ENCODE results near the gene NXN. TPM values are rescaled to one million over a fixed set of nuclear protein-coding genes. Genes with fewer than 3 reads are reported as not detected.
A peak's percentile ranks its signal among the peaks of the same experiment; 100 is the strongest.
"Not testable (repeated sequence)": the region's sequence is repeated elsewhere in the genome, so short reads cannot be mapped to it uniquely, and the experiment has no call there.

Gene NXN
- total and polyA plus RNA-seq, 2 donors (not counting 1 experiment from before 2014, with no cell fraction given): 0.04 to 0.17 TPM

DNA sequence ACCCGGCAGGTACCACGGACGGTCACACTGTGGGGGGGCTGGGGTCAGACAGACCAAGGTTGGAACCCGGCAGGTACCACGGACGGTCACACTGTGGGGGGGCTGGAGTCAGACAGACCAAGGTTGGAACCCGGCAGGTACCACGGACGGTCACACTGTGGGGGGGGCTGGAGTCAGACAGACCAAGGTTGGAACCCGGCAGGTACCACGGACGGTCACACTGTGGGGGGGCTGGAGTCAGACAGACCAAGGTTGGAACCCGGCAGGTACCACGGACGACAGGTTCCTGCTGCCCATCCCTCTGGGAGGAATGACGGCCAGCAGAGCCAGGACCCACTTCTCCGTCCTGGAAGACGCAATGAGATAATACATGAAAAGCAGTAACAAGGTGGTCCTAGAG, 27.0 kb downstream of the NXN start:
- H2AFZ ChIP-seq (ENCODE audit: insufficient read depth, low read depth, low read length, poor library complexity, severe bottlenecking); ATAC-seq (ENCODE audit: low read depth); H3K36me3 ChIP-seq (replicated peaks in 1 of 2; ENCODE audit: control extremely low read depth in 1 of 2, control insufficient read depth in 1 of 2, extremely low read depth in 1 of 2, insufficient read depth in 2 of 2, low read length in 1 of 2); CTCF ChIA-PET; POLR2A ChIA-PET; H3K27ac ChIP-seq (ENCODE audit: low read length in 2 of 2); H3K4me3 Mint-ChIP-seq; H3K27ac Mint-ChIP-seq; H3K9ac ChIP-seq (ENCODE audit: low read length); H3K4me1 ChIP-seq (ENCODE audit: control insufficient read depth in 2 of 2, insufficient read depth in 2 of 2, low read length in 2 of 2); H3K9me3 Mint-ChIP-seq (ENCODE audit: insufficient read depth); H3K9me3 ChIP-seq (ENCODE audit: control extremely low read depth in 1 of 3, control insufficient read depth in 2 of 3, insufficient read depth in 1 of 3, low read length in 2 of 3); H3K4me1 Mint-ChIP-seq; H3K79me2 ChIP-seq (ENCODE audit: control insufficient read depth, insufficient read depth, low read length); intact Hi-C loops (cut with micrococcal nuclease); H3K4me3 ChIP-seq (ENCODE audit: control extremely low read depth in 1 of 5, extremely low read depth in 1 of 5, insufficient read depth in 1 of 5, low read depth in 2 of 5, low read length in 4 of 5); H3K4me2 ChIP-seq (replicated peaks; ENCODE audit: low read depth, low read length, poor library complexity, severe bottlenecking); H4K20me1 ChIP-seq (ENCODE audit: control insufficient read depth, insufficient read depth, low read length, poor library complexity, severe bottlenecking): not testable (repeated sequence)
- H3K27me3 ChIP-seq (replicated peaks in 1 of 4; ENCODE audit: control extremely low read depth in 1 of 4, control insufficient read depth in 3 of 4, insufficient read depth in 4 of 4, low read length in 3 of 4): peaks cover 0 to 13% (median 5%) of the 10 kb centered on the region in 4 experiments
- 99% methylated on average over 18 of the region's 18 CpGs for WGBS (ENCODE audit: insufficient coverage)
- peaks cover 22% of the 10 kb centered on the region for H3K27me3 Mint-ChIP-seq
- DNase-seq: peak; percentile 26

DNA sequence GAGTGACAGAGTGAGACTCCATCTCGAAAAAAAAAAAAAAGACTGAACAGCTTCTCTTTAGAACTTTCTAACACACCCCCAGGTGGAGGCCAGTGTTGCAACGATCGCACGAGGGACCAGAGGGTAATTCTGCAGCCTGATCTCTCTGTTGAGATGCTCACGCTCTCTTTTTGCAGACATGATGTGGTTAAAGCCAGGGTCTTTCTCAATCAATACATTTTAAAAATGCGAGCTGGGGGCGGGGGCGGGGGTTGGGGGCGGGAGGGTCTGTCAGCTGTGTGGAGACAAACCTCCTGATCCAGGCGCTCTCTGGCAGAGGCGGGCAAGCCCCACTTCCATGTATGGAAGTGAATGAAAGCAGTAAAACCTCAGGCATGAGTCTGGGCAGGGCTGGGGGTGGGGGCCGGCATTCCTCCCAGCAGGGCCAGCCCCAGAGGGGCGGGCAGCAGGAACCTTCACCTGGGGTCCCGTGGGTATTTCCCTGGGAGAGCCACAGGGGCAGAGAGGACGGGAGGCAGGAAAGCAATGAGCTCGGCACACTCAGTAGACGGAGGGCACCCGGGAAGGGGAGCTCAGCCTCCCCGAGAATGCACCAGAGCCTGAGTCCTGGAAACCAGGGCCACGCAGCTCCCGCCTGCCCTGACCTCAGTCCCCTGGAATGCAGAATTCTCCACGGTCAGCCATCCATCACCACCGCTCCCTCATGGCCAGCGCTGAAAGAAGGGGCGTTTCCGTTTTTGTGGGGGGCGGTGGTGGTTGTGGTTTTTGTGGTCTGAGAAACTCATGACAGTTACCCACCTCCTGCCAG, 28.0 kb downstream of the NXN start:
- no peak for TF ChIP-seq EZH2 (IDR thresholded peaks at IDR 0.05; ENCODE audit: borderline replicate concordance, insufficient read depth, low read depth, low read length, poor library complexity, severe bottlenecking)
- TF ChIP-seq, protein P1, sequence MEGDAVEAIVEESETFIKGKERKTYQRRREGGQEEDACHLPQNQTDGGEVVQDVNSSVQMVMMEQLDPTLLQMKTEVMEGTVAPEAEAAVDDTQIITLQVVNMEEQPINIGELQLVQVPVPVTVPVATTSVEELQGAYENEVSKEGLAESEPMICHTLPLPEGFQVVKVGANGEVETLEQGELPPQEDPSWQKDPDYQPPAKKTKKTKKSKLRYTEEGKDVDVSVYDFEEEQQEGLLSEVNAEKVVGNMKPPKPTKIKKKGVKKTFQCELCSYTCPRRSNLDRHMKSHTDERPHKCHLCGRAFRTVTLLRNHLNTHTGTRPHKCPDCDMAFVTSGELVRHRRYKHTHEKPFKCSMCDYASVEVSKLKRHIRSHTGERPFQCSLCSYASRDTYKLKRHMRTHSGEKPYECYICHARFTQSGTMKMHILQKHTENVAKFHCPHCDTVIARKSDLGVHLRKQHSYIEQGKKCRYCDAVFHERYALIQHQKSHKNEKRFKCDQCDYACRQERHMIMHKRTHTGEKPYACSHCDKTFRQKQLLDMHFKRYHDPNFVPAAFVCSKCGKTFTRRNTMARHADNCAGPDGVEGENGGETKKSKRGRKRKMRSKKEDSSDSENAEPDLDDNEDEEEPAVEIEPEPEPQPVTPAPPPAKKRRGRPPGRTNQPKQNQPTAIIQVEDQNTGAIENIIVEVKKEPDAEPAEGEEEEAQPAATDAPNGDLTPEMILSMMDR (IDR thresholded peaks at IDR 0.05): no peak
- no peaks in the 10 kb centered on the region for H3K79me2 ChIP-seq (ENCODE audit: control insufficient read depth, insufficient read depth, low read length)
- POLR2A ChIA-PET: no interaction called here
- intact Hi-C loops (cut with micrococcal nuclease): no loop called here
- H3K4me1 Mint-ChIP-seq: no peaks in the 10 kb centered on the region
- peaks cover 0 to 13% (median 5%) of the 10 kb centered on the region in 4 experiments for H3K27me3 ChIP-seq (replicated peaks in 1 of 4; ENCODE audit: control extremely low read depth in 1 of 4, control insufficient read depth in 3 of 4, insufficient read depth in 4 of 4, low read length in 3 of 4)
- no peak overlapping the region for H3K4me3 Mint-ChIP-seq
- H3K9ac ChIP-seq (ENCODE audit: low read length): no peak overlapping the region
- peaks cover 4% of the 10 kb centered on the region in 2 donors for H3K4me1 ChIP-seq (ENCODE audit: control insufficient read depth in 2 of 2, insufficient read depth in 2 of 2, low read length in 2 of 2)
- H3K27me3 Mint-ChIP-seq: peaks cover 22% of the 10 kb centered on the region
- H3K9me3 ChIP-seq (ENCODE audit: control extremely low read depth in 1 of 3, control insufficient read depth in 2 of 3, insufficient read depth in 1 of 3, low read length in 2 of 3): peaks cover 0 to 4% (median 0%) of the 10 kb centered on the region in 3 donors
- CTCF ChIA-PET: no interaction called here
- no peak overlapping the region for H2AFZ ChIP-seq (ENCODE audit: insufficient read depth, low read depth, low read length, poor library complexity, severe bottlenecking)
- ATAC-seq (ENCODE audit: low read depth): no peak
- no peak overlapping the region for H3K4me3 ChIP-seq (ENCODE audit: control extremely low read depth in 1 of 5, extremely low read depth in 1 of 5, insufficient read depth in 1 of 5, low read depth in 2 of 5, low read length in 4 of 5)
- WGBS (ENCODE audit: insufficient coverage): 5% methylated on average over 11 of the region's 27 CpGs
- DNase-seq: no peak
- H3K27ac Mint-ChIP-seq: no peak overlapping the region
- H3K4me2 ChIP-seq (replicated peaks; ENCODE audit: low read depth, low read length, poor library complexity, severe bottlenecking): no peak overlapping the region
- no peaks in the 10 kb centered on the region for H3K9me3 Mint-ChIP-seq (ENCODE audit: insufficient read depth)
- no peak overlapping the region for H3K27ac ChIP-seq (ENCODE audit: low read length in 2 of 2)
- no peaks in the 10 kb centered on the region for H4K20me1 ChIP-seq (ENCODE audit: control insufficient read depth, insufficient read depth, low read length, poor library complexity, severe bottlenecking)
- no peaks in the 10 kb centered on the region for H3K36me3 ChIP-seq (replicated peaks in 1 of 2; ENCODE audit: control extremely low read depth in 1 of 2, control insufficient read depth in 1 of 2, extremely low read depth in 1 of 2, insufficient read depth in 2 of 2, low read length in 1 of 2)

All from B cell (primary cell).